ENCODE data around the gene ZNF740.
"Not testable (repeated sequence)": the region's sequence is repeated elsewhere in the genome, so short reads cannot be mapped to it uniquely, and the experiment has no call there.

Gene ZNF740

DNA sequence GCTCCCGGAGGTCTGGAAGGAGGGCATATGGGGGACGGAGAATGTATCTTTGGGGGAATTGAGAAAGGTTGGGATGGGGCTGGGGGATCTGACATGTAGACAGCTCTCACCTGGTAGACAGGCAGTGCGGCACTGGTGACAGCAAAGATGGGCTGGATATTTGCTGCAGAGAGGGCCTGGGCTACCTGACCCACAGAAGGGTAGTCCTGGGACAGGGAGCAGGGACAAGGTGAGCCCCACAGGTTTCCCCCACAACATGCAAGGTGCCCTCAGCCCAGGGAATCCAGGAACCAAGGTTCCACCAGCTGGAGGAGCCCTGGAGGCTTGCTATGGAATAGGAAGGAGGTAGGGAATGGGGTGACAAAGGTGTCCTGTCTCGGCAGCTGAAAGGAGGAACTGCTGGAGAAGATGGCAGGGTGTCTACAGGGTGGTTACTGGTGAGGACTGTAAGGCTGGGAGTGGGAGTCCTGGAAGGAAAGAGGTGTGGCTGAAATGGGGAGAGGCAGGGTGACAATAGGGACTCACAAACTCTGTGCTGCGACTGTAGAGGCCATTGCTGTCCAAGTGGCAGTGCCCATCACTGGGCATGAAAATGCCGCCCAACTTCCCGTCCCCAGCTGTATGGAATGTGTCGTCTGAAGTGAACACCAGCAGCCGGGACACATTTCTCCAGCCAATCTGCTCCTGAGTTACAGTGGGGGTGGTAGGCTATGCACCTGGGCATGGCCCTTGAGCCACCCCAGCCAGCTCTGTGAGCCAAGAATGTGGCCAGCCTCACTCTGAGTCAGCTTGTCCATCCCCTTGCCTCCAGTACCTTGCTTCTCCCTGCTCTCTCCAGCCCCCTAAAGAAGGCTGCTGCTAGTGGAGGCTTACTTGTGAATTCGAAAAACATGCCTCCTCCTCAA lies 15.2 kb downstream of the ZNF740 start:
- FAIRE-seq = no peak

- FAIRE-seq = no peak
Measured at GRCh38 chr12:53196486-53196885, 16.0 kb downstream of the ZNF740 start.

DNA sequence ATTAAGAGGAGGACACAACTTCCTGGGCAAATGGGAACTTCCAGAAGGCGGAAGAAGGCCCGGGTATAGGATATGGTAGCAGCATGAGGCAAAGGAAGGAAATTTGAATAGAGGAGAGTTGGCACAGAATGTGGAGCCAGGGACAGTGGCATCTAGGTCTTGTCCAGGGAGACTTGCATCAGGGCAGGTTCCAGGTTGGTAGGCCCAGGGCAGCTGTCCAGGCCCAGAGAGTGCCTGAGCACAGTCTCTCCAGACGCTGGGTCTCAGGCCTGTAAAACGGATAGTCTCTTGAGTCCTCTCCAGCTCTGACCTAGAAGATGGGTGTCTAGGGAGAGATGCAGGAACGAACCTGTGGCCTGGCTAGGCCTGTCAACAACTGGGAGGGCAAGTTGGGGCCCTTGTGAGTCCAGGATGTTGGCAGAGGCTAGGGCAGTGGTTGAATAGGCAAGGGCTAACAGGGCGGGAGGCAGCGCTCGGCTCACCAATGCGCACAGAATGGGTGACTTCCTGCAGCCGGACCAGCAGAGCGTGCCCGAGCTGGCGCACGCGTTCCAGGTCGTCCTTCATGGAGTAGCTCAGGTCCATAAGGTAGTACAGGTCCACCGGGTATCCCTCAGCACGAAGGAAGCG lies 16.6 kb downstream of the ZNF740 start:
- FAIRE-seq = no peak

DNA sequence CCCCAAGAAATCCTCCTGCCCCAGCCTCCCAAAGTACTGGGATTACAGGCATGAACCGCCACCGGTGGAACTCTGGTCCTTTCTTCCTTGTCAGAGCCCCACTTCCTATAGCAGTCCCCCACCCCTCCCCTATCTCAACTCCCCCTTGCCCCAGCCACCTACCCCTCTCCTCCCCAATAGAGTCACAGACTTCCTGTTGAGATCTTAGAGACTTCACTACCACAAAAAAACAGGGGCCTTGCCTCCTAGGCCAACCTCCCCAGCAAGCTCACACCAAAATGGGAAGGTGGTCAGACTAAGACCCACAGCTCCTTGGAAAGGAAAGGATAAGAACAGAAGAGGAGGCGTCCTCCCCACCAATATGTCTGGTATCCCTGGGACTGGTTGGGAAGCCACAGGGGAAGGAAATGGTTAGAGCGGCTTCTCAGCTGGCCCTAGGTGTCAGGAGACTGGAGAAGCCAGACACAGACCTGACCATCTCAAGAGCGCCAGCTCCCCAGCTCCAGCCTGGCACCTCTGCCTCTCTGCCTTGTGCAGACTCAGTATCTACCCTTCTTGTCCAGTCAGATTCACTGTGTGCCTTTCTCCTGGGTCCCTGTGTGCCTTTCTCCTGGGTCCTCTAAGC lies 18.1 kb downstream of the ZNF740 start:
- FAIRE-seq = no peak

DNA sequence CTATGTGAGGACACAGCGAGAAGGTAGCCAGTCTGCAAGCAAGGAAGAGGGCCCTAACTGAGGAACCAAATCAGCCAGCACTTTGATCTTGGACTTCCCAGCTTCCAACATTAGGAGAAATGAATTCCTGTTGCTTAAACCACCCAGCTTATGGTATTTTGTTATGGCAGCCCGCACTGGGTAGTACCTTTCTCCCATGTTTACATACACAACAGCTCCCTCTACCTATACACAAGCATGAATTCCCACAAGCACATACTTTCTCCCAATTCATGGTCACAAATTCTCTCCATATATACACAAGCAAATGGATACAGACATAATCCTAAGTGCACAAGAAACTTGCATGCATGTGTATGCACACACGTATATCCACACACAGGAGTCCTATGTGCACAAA lies 19.2 kb downstream of the ZNF740 start:
- no peak for FAIRE-seq

DNA sequence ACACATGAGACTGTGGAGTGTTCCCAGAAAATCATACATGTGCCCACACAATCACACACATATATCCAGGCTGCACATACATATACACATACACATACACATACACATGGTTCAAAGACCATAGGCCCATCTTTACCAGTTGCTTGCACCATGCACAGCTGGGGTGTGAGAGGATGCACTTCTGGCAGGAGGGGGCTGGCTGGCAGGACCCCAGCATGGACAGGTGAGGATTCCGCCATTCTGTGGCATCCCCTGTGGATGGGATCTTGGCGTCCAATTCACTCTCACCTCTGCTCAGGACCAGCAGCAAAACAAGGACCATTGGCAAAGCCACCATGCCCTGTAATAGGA lies 19.6 kb downstream of the ZNF740 start:
- FAIRE-seq = no peak

DNA sequence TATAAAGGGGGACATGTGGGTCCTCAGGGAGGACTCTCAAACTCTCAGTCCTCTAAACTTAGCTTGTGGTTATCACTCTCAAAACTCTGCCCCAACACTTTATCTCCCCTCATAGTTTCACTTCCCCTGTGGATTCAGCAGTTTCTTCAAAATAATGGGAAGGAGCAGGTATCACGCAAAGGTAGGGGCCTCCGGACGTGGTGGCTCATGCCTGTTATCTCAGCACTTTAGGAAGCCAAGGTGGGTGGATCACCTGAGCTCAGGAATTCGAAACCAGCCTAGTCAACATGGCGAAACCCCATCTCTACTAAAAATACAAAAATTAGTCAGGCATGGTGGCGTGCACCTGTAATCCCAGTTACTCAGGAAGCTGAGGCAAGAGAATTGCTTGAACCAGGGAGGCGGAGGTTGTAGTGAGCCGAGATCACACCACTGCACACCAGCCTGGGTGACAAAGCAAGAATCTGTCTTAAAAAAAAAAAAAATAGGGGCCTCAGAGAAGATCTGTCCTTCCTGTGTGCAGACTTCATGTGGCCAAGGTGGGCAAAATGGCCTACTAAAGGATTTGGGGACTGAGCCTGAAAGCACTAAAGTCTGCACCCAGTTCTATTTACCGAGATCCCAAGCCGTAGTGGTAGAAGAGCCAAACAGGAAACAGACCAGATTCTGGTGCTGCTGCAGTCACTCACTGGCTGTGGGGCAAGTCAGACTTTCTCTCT lies 20.1 kb downstream of the ZNF740 start:
- FAIRE-seq = no peak

- no peak for FAIRE-seq
Measured at GRCh38 chr12:53201177-53201541, 20.6 kb downstream of the ZNF740 start.

- FAIRE-seq = no peak
Measured at GRCh38 chr12:53201639-53202038, 21.1 kb downstream of the ZNF740 start.

GRCh38 chr12:53202316-53202715 lies 21.8 kb downstream of the ZNF740 start:
- not testable (repeated sequence) for FAIRE-seq

DNA sequence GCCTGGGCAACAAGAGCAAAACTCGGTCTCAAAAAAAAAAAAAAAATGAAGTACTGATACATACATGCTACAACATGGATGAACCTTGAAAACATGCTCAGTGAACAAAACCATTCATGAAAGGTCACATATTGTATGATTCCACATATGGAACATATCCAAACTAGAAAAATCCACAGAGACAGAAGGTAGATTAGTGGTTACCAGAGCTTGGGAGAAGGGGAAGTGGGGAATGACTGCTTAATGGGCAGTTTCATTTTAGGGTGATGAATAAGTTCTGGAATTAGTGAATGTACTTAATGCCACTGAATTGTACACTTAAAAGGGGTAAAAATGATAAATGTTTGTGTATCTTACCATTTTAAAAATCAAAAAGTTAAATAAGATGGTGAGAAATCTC lies 23.8 kb downstream of the ZNF740 start:
- FAIRE-seq = no peak

DNA sequence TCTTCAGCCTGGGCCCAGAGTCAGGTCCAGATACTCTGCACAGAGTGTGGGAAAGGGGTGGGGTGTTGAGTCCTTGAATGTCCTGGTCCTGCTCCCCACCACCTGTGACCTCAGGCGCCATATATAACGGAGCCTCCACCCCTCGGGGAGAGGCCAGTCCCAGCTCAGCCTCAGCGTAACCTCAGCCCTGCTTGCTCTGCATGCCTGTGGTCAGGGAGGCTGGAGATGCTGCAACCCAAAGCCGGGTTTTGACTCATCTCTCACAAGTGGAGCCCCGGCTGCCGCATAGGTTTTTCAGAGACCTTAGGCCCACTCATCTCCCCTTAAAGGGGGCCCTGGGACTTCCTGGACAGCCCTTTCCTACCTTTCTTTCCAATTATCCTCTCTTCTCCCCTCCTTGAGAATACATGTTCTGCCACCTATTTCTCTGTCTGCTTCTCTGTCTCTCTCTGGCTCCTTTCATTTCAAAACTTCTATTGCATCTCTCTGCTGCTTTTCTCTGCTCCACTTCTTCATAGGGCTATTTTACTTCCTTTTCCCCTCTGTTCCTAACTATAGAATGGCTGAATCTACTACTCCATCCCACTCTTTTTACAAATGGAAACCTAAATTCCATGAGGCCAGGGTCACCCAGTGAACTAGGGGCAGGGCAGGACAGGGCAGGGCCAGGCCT lies 25.4 kb downstream of the ZNF740 start:
- no peak for FAIRE-seq

DNA sequence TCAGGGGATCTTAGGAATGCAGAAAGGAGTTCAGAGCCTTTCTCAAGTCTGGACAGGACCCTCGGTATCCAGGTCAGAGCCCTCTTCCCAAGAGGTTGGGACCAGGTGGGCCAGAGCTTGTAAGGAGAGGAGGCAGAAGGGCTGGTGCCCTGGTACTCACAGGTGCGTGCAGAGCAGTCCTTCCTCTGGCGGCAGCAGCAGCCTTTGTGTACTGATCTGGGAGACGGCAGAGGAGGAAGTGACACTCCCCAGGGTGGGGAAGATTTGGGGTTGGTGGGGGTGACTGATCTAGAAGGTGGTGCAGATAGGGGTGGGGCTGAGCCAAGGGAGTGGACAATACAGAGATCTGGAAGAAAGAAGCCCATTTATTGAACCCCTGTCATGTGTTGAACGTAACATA lies 26.5 kb downstream of the ZNF740 start, which contains the start of gene ITGB7:
Gene ITGB7 (minus strand): TSS at position 210 of the 400 bp plus-strand sequence. CDS start 6,808 bp downstream, outside the sequence.
- no peak for FAIRE-seq

DNA sequence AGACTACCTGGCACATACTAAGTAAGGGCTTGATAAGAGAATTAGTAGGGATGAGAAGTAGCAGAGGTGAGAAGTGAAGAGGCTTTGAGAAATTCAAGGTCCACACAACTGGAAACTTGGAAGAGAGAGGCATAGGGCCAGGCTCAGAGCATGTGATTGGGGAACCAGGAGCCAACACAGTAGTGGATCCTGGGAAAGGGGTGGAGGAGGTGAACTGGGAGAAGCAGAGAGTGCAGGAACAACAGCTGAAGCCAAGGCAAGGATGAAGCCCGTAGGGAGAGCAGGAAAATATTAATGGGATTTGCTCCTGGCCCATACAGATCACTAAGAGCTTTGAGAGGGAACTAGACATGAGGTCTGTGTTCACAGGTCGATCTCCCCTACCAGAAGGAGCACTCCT lies 27.9 kb downstream of the ZNF740 start:
- no peak for FAIRE-seq

DNA sequence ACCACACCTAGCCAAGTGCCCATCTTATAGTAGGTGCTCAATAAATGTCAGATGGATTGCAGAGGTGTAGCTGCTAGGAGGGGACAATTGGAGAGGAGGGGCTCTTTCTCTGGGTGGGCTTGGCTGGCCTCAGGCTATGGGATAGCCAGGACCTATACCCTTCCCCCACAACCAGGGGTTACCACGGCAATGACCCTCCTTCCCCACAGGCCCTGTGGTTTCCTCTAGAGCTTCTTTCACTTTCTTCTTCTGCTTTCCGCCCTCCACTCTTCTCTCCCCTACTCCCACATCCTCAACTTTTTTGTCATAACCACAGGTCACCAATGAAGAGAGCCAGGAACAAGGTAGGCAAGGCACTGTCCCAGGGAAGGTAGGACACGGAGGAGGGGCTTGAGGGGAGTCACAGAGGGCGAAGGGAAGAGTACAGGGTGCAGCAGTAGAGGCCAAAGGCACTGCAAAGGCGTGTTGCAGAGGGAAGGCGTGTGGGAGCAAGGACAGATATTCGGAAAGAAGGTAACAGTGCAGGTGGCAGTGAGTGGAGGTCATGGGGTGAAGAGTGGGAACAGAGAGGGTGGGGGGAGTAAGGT lies 28.4 kb downstream of the ZNF740 start:
- FAIRE-seq = no peak

DNA sequence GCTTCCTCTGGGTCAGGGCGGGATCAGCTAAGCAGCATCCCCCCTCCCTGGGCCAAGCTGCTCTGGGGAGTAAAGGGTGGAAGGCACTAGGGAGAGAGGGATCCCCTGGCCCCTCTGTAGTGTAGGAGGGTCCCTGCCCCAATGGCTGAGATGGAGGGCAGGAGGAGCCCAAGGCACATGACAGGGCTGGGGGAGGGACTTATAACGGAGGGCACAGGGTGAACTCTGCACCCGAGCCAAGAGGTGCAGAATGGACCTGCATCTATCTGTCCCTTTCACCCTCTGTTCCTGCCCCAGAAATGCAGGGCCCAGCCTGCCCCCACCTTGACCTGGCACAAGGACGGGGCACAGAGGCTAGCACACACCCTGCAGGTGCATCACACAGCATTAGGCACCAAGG lies 30.3 kb downstream of the ZNF740 start:
- FAIRE-seq = no peak

DNA sequence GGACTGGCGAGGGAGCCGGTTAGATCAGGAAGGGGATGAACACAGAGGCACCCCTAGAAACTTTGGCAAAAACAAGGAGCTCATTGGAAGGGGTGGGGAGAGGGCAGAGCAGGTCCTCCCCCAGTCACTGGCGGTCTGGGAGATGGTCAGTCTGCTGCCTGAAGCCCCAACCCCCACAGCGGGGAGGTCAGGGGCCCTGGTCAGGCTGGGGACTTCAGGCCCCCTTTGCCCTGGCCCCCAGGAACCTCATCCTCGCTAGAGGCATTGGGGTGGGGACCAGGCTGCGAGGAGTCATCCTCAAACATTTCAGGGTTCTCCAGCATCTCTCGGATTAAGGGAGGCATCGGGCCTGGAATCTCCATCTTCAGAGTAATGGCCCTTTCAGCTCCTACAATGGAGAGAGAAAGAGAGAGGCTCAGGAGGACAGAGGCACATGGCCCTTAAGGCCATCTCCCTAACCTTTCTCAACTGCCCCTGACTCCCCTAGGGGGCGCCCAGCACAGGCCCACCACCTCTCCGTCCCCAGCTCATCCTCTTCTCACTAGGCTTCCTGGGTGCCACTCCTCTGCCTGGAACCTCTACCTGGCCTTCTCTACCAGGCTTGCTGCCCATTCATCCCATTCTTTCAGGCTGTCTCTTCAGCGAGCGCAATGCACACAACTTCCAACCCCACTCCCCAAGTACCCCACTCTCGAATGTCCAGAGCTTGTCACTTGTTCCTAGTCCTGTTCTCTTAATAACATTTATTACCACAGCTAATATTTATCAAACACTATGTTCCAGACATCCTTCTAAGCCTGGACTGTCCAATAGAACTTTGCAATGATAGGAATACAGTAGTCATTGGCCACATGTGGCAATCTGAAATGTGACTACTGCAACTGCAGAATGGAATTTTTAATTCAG lies 31.2 kb downstream of the ZNF740 start:
- FAIRE-seq = no peak

- FAIRE-seq = no peak
Measured at GRCh38 chr12:53212931-53213330, 32.4 kb downstream of the ZNF740 start.

GRCh38 chr12:53213348-53213747 lies 32.8 kb downstream of the ZNF740 start:
- no peak for FAIRE-seq

DNA sequence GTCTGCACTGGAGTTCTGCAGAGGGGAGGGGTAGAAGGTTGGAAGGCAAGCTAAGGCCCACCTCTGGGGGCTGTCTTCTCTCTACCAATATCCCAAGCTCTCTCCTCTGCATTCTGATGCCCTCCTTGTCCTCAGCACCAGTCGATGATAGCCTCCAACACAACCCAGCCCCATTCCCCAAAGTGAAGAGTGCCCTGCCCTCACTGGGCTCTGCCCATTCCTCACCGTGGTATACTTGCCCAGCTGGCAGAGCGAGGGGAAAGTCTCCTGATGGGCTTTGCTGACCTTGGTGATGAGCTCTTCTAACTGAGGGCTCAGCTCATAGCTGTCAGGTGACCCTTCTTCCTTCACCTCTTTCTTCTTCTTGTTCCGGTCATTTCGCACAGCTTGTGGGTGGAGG lies 33.7 kb downstream of the ZNF740 start:
- no peak for FAIRE-seq

Measured in G401.6 (cell line).